CD4-positive, alpha-beta T cell (primary cell): ENCODE measurements around the gene GALNTL6. TPM values are rescaled to one million over a fixed set of nuclear protein-coding genes. Genes with fewer than 3 reads are reported as not detected.

ENCODE experiments used
- ATAC-seq: fragments of 200-7000 bp; cut with Tn5 transposase; one replicate; pipeline ENCODE4 v1.10.0; 2022; ENCODE audit warnings: mild to moderate bottlenecking; ENCODE audit not compliant: poor library complexity
- CTCF ChIA-PET: fragments of 350-600 bp; sonication (Branson Sonifier 250); formaldehyde crosslinking; loops from one replicate; lab custom pipeline; 2021; ENCODE audit warnings: antibody characterized with exemption, inconsistent platforms; lab: Charles Lee
- POLR2A ChIA-PET: fragments of 350-600 bp; sonication (Branson Sonifier 250); formaldehyde crosslinking; loops from one replicate; lab custom pipeline; 2021; ENCODE audit warnings: antibody characterized with exemption, inconsistent platforms; lab: Charles Lee
- DNase-seq, 14 experiments: peaks; one replicate each; pipeline ENCODE4 v3.0.0-alpha.2; 2013 to 2020; ENCODE audit warnings: mixed read lengths in 2 of 14
- H3K27ac ChIP-seq, 2 donors: one replicate each; pipeline versions ENCODE4 v1.5.1 to v1.7.0; 2013; ENCODE audit warnings: low read length in 2 of 2, low read depth in 1 of 2, mild to moderate bottlenecking in 1 of 2
- H3K27me3 ChIP-seq, 2 experiments: 1 replicate in 1 of 2; 2 replicates in 1 of 2; pipeline versions ENCODE4 v1.6.1 to v1.7.0; 2013; ENCODE audit warnings: low read length in 2 of 2, control low read depth in 1 of 2, mild to moderate bottlenecking in 1 of 2, moderate library complexity in 1 of 2; ENCODE audit not compliant: insufficient read depth in 2 of 2, control insufficient read depth in 1 of 2
- H3K36me3 ChIP-seq: one replicate; pipeline ENCODE4 v1.6.1; 2013; ENCODE audit warnings: low read length, control low read depth; ENCODE audit not compliant: insufficient read depth
- H3K4me1 ChIP-seq: one replicate; pipeline ENCODE4 v1.6.1; 2013; ENCODE audit warnings: low read length, control low read depth; ENCODE audit not compliant: insufficient read depth
- H3K4me3 ChIP-seq: one replicate; pipeline ENCODE4 v1.5.1; 2013; ENCODE audit warnings: mild to moderate bottlenecking, low read length, moderate library complexity
- H3K9me3 ChIP-seq, 2 experiments: 1 replicate in 1 of 2; 2 replicates in 1 of 2; pipeline versions ENCODE4 v1.6.1 to v1.7.0; 2013; ENCODE audit warnings: low read length in 2 of 2, mild to moderate bottlenecking in 2 of 2, control low read depth in 1 of 2, moderate library complexity in 1 of 2; ENCODE audit not compliant: control insufficient read depth in 1 of 2, insufficient read depth in 1 of 2
- H3K27ac Mint-ChIP-seq: one replicate; pipeline ENCODE4 v1.8.0; 2020; ENCODE audit warnings: mixed read lengths
- H3K27me3 Mint-ChIP-seq: one replicate; pipeline ENCODE4 v1.8.0; 2021; ENCODE audit warnings: mixed read lengths
- H3K36me3 Mint-ChIP-seq: one replicate; pipeline ENCODE4 v1.8.0; 2021; ENCODE audit warnings: low read depth, mixed read lengths
- H3K4me1 Mint-ChIP-seq: one replicate; pipeline ENCODE4 v1.8.0; 2021; ENCODE audit warnings: low read depth, mixed read lengths
- H3K4me3 Mint-ChIP-seq: one replicate; pipeline ENCODE4 v1.8.0; 2020; ENCODE audit warnings: mild to moderate bottlenecking, mixed read lengths
- H3K9me3 Mint-ChIP-seq: one replicate; pipeline ENCODE4 v1.8.0; 2020; ENCODE audit warnings: mixed read lengths
- CTCF ChIP-seq: fragments of 200-600 bp; IDR thresholded peaks from one replicate; pipeline ENCODE4 v1.8.0; 2022; ENCODE audit warnings: antibody characterized with exemption, mild to moderate bottlenecking
- intact Hi-C, 2 experiments: fragments of 100-400 bp; cut with DNase I in 1 of 2; cut with micrococcal nuclease in 1 of 2; formaldehyde crosslinking; loops; one replicate each; pipeline versions ENCODE4 v1.15.1 to v1.9.0; 2023 to 2025; cut with DNase I, micrococcal nuclease
- total RNA-seq, 174 experiments: library from RNA in 2 of 174; stranded (reverse) in 2 of 174; gene quantifications; one replicate each; pipeline ENCODE4 v1.2.3 and lab custom pipeline; 2021 to 2026

Gene GALNTL6
- total RNA-seq, 2 experiments from 2014 or later: not detected

- DNase-seq (no peak), ATAC-seq (no peak)
- intact Hi-C loops: no loop called here
- Histone ChIP-seq H3K4me3 (no peak overlapping the region), H3K4me1 (no peaks in the 10 kb centered on the region), H3K9me3 (no peaks in the 10 kb centered on the region), H3K36me3 (no peaks in the 10 kb centered on the region), H3K27ac (no peak overlapping the region), H3K27me3 (no peaks in the 10 kb centered on the region)
- H3K4me3 Mint-ChIP-seq: no peak overlapping the region
- no peak for TF ChIP-seq CTCF
- H3K27me3 Mint-ChIP-seq: no peaks in the 10 kb centered on the region
- POLR2A ChIA-PET: no interaction called here
- no peaks in the 10 kb centered on the region for H3K4me1 Mint-ChIP-seq
- CTCF ChIA-PET: no interaction called here
- peaks cover 3% of the 10 kb centered on the region for H3K9me3 Mint-ChIP-seq
- H3K27ac Mint-ChIP-seq: no peak overlapping the region
- no peaks in the 10 kb centered on the region for H3K36me3 Mint-ChIP-seq
Observed at GRCh38 chr4:172220679-172221078, 407.5 kb downstream of the GALNTL6 start.

- intact Hi-C loops: no loop called here
- no peaks in the 10 kb centered on the region for H3K4me1 Mint-ChIP-seq
- ATAC-seq: no peak
- ChIA-PET POLR2A (no interaction called here), CTCF (no interaction called here)
- Histone ChIP-seq H3K4me3 (no peak overlapping the region), H3K9me3 (peaks cover 0 to 6% of the 10 kb centered on the region in 2 experiments), H3K27ac (no peak overlapping the region), H3K4me1 (no peaks in the 10 kb centered on the region), H3K36me3 (no peaks in the 10 kb centered on the region), H3K27me3 (no peaks in the 10 kb centered on the region)
- no peaks in the 10 kb centered on the region for H3K36me3 Mint-ChIP-seq
- H3K4me3 Mint-ChIP-seq: no peak overlapping the region
- no peak overlapping the region for H3K27ac Mint-ChIP-seq
- DNase-seq: no peak
- TF ChIP-seq CTCF: no peak
- H3K27me3 Mint-ChIP-seq: no peaks in the 10 kb centered on the region
- H3K9me3 Mint-ChIP-seq: peaks cover 6% of the 10 kb centered on the region
Observed at GRCh38 chr4:172225457-172225856, 412.3 kb downstream of the GALNTL6 start.

GRCh38 chr4:172232966-172233365 is 419.8 kb downstream of the GALNTL6 start:
- intact Hi-C loops: no loop called here
- Histone ChIP-seq H3K27me3 (no peaks in the 10 kb centered on the region), H3K4me3 (no peak overlapping the region), H3K27ac (no peak overlapping the region), H3K4me1 (no peaks in the 10 kb centered on the region), H3K9me3 (peaks cover 0 to 9% of the 10 kb centered on the region in 2 experiments), H3K36me3 (no peaks in the 10 kb centered on the region)
- Mint-ChIP-seq H3K27me3 (no peaks in the 10 kb centered on the region), H3K27ac (no peak overlapping the region), H3K4me1 (no peaks in the 10 kb centered on the region), H3K9me3 (peaks cover 3% of the 10 kb centered on the region), H3K4me3 (no peak overlapping the region), H3K36me3 (no peaks in the 10 kb centered on the region)
- ATAC-seq: no peak
- CTCF ChIA-PET: no interaction called here
- TF ChIP-seq CTCF: no peak
- DNase-seq: no peak
- POLR2A ChIA-PET: no interaction called here
